Fibroblast of villous mesenchyme (primary cell): ENCODE results near the gene SMC6. TPM values are rescaled to one million over a fixed set of nuclear protein-coding genes. Genes with fewer than 3 reads are reported as not detected.

Experiments
- DNase-seq: peaks from one replicate; pipeline ENCODE4 v3.0.0-alpha.2; 2010; ENCODE audit warnings: low read depth
- H3K4me3 ChIP-seq: 2 replicates; pipeline ENCODE4 v1.5.1; 2011; ENCODE audit warnings: low read depth, mild to moderate bottlenecking, low read length
- total RNA-seq: library from RNA; depleted of rRNA; stranded (reverse); fragments of >200 nt; gene quantifications from 2 replicates; pipeline ENCODE4 v1.2.3, GENCODE V29; 2012
- TF ChIP-seq, protein P1 (sequence below): IDR thresholded peaks from 2 replicates; pipeline ENCODE4 v1.5.1; 2012; ENCODE audit warnings: low read depth, mild to moderate bottlenecking, low read length; ENCODE audit not compliant: insufficient read depth

Gene SMC6
- total RNA-seq, 1 donor: 20.7 TPM

- no peak overlapping the region for H3K4me3 ChIP-seq
- DNase-seq: no peak
- TF ChIP-seq, protein P1, sequence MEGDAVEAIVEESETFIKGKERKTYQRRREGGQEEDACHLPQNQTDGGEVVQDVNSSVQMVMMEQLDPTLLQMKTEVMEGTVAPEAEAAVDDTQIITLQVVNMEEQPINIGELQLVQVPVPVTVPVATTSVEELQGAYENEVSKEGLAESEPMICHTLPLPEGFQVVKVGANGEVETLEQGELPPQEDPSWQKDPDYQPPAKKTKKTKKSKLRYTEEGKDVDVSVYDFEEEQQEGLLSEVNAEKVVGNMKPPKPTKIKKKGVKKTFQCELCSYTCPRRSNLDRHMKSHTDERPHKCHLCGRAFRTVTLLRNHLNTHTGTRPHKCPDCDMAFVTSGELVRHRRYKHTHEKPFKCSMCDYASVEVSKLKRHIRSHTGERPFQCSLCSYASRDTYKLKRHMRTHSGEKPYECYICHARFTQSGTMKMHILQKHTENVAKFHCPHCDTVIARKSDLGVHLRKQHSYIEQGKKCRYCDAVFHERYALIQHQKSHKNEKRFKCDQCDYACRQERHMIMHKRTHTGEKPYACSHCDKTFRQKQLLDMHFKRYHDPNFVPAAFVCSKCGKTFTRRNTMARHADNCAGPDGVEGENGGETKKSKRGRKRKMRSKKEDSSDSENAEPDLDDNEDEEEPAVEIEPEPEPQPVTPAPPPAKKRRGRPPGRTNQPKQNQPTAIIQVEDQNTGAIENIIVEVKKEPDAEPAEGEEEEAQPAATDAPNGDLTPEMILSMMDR: no peak
Observed at GRCh38 chr2:17740203-17740602, 13.4 kb downstream of the SMC6 start.

DNA sequence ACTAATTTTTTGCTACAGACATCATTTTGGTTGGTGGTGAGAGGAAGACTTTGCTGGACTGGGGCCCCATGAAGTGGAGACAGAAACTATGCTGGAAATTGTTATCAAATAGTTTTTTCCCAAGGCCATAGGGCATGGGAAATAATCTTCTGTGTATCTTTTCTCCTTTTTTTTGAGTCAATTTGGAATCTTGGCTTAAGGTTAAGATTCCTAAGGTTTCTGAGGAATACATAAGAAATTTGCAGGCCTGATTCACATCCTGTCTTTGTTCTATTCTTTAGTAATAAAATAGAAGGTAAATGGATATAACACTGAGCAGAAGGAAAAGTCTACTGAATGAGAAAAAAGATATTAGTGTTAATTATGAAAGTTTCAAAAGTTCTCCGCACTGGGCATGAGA, 16.6 kb downstream of the SMC6 start:
- no peak for DNase-seq
- no peak overlapping the region for H3K4me3 ChIP-seq
- TF ChIP-seq, protein P1: no peak

- DNase-seq: no peak
- TF ChIP-seq, protein P1: no peak
- no peak overlapping the region for H3K4me3 ChIP-seq
Observed at GRCh38 chr2:17735864-17736263, 17.7 kb downstream of the SMC6 start.

GRCh38 chr2:17733599-17733998, 20.0 kb downstream of the SMC6 start:
- no peak overlapping the region for H3K4me3 ChIP-seq
- TF ChIP-seq, protein P1: no peak
- DNase-seq: no peak

DNA sequence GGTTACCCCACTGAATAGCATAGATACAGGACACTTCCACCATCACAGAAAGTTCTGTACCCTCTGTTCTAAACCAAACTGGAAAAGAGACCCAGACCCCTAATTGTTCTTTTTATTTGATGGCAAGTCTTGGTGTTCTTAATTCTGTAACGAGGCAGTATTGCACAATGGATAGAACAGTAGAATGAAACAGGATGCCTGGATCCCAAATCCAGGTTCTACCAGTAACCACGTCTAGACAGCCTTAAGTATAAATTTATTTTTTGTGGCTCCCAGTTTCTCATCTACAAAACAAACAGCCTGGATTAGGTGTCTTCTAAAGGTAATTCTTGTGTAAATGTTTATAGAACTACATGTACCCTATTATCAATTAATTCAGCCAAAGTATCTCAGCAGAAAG, 23.7 kb downstream of the SMC6 start:
- TF ChIP-seq, protein P1: no peak
- H3K4me3 ChIP-seq: no peak overlapping the region
- DNase-seq: no peak

GRCh38 chr2:17728210-17728609, 25.4 kb downstream of the SMC6 start:
- TF ChIP-seq, protein P1: no peak
- DNase-seq: no peak
- H3K4me3 ChIP-seq: no peak overlapping the region
